ENCODE measurements around the gene ENOX1. TPM values are rescaled to one million over a fixed set of nuclear protein-coding genes. Genes with fewer than 3 reads are reported as not detected.

Gene ENOX1
- total and polyA plus RNA-seq, 2 donors (not counting 3 experiments of a cell fraction or from before 2014, with no cell fraction given) = 0.17 to 0.97 TPM

- TF ChIP-seq GATA2 (IDR thresholded peaks at IDR 0.05; ENCODE audit: insufficient read depth, insufficient read length, low read depth, low read length) = no peak
- TF ChIP-seq MAX (IDR thresholded peaks at IDR 0.05; ENCODE audit: insufficient read depth, insufficient read length) = no peak
- TF ChIP-seq POLR2AphosphoS5 (IDR thresholded peaks at IDR 0.05; ENCODE audit: insufficient read depth, low read depth, low read length) = no peak
- TF ChIP-seq CTCF (IDR thresholded peaks at IDR 0.05; ENCODE audit: extremely low read depth in 1 of 2, insufficient read depth in 1 of 2, low read depth in 1 of 2, low read length in 2 of 2) = no peak
- no peak for TF ChIP-seq POLR2A (IDR thresholded peaks at IDR 0.05; ENCODE audit: low read depth, low read length)
- TF ChIP-seq FOS (IDR thresholded peaks at IDR 0.05; ENCODE audit: borderline replicate concordance, insufficient read depth, low read length) = no peak
- no peak for TF ChIP-seq JUN (IDR thresholded peaks at IDR 0.05; ENCODE audit: borderline replicate concordance, insufficient read depth, insufficient read length, low read depth)
- no peak for TF ChIP-seq EZH2 (IDR thresholded peaks at IDR 0.05; ENCODE audit: borderline replicate concordance, low read depth, low read length, severe bottlenecking)
- TF ChIP-seq MYC (IDR thresholded peaks at IDR 0.05; ENCODE audit: low read depth, low read length) = no peak
- intact Hi-C loops (cut with micrococcal nuclease) = no loop called here
- no peak overlapping the region for H3K4me2 ChIP-seq (ENCODE audit: insufficient read depth, low read length)
- POLR2A ChIA-PET = no interaction called here
- FAIRE-seq (no peak), DNase-seq (ENCODE audit: low read depth, low spot score) (no peak)
- H3K79me2 ChIP-seq (ENCODE audit: control insufficient read depth, insufficient read depth, low read length) = no peaks in the 10 kb centered on the region
- H3K27ac ChIP-seq (ENCODE audit: insufficient read depth, low read depth, low read length) = no peak overlapping the region
- H4K20me1 ChIP-seq (replicated peaks; ENCODE audit: control insufficient read depth, extremely low read depth, insufficient read depth, low read length) = no peaks in the 10 kb centered on the region
- CTCF ChIA-PET = no interaction called here
- dilution Hi-C loops (cut with MboI; ENCODE audit: extremely low pct_ligation_motif_present, low sequenced_read_pairs) = no loop called here
- no peak overlapping the region for H3K9ac ChIP-seq (replicated peaks; ENCODE audit: extremely low read depth, insufficient read depth, low read length)
- BruUV-seq (replicated peaks) = no TSS peak
- no peaks in the 10 kb centered on the region for H3K36me3 ChIP-seq (ENCODE audit: control insufficient read depth in 2 of 2, extremely low read depth in 1 of 2, insufficient read depth in 2 of 2, low read length in 2 of 2)
- no peak overlapping the region for H3K4me3 ChIP-seq (replicated peaks in 1 of 3; ENCODE audit: insufficient read depth in 1 of 3, low read depth in 1 of 3, low read length in 3 of 3)
- no peak overlapping the region for H2AFZ ChIP-seq (ENCODE audit: low read depth, low read length)
- no peaks in the 10 kb centered on the region for H3K9me1 ChIP-seq (replicated peaks; ENCODE audit: control insufficient read depth, extremely low read depth, insufficient read depth, low read length)
- H3K27me3 ChIP-seq (ENCODE audit: control insufficient read depth in 2 of 2, insufficient read depth in 2 of 2, low read length in 2 of 2) = no peaks in the 10 kb centered on the region
- no peaks in the 10 kb centered on the region for H3K9me3 ChIP-seq (replicated peaks; ENCODE audit: control insufficient read depth, insufficient read depth, low read length)
- no peaks in the 10 kb centered on the region for H3K4me1 ChIP-seq (ENCODE audit: control insufficient read depth, extremely low read depth, insufficient read depth, low read length)
Observed at GRCh38 chr13:43518833-43519232, 267.9 kb downstream of the ENOX1 start.
